ENCODE results near the gene C3.

The C3 gene

GRCh38 chr19:6693056-6693471 is 27.4 kb downstream of the C3 start:
- Histone ChIP-seq H4K20me1 (ENCODE audit: insufficient read depth) (no peaks in the 10 kb centered on the region), H3K79me2 (ENCODE audit: insufficient read depth, low read depth) (no peaks in the 10 kb centered on the region), H3K4me3 (IDR thresholded peaks at IDR 0.05; ENCODE audit: insufficient read depth, low read depth, low read length) (no peak overlapping the region), H3K9ac (no peak overlapping the region), H3K4me2 (no peak overlapping the region), H3K36me3 (ENCODE audit: insufficient read depth) (no peaks in the 10 kb centered on the region), H3K4me1 (ENCODE audit: low read depth, poor library complexity, severe bottlenecking) (no peaks in the 10 kb centered on the region), H3K27me3 (ENCODE audit: insufficient read depth, low read depth) (no peaks in the 10 kb centered on the region; the same call in 1 of the 2 replicates), H2AFZ (ENCODE audit: low read depth) (no peak overlapping the region), H3K27ac (no peak overlapping the region)
- TF ChIP-seq CTCF (conservative IDR thresholded peaks at IDR 0.05; ENCODE audit: low read depth, low read length), result no peak

- Histone ChIP-seq H3K9ac (no peak overlapping the region), H3K27ac (no peak overlapping the region), H3K4me2 (no peak overlapping the region), H4K20me1 (ENCODE audit: insufficient read depth) (no peaks in the 10 kb centered on the region), H3K36me3 (ENCODE audit: insufficient read depth) (no peaks in the 10 kb centered on the region), H3K4me3 (IDR thresholded peaks at IDR 0.05; ENCODE audit: insufficient read depth, low read depth, low read length) (no peak overlapping the region), H3K79me2 (ENCODE audit: insufficient read depth, low read depth) (no peaks in the 10 kb centered on the region), H3K4me1 (ENCODE audit: low read depth, poor library complexity, severe bottlenecking) (no peaks in the 10 kb centered on the region), H2AFZ (ENCODE audit: low read depth) (no peak overlapping the region), H3K27me3 (ENCODE audit: insufficient read depth, low read depth) (no peaks in the 10 kb centered on the region; the same call in 1 of the 2 replicates)
- TF ChIP-seq CTCF (conservative IDR thresholded peaks at IDR 0.05; ENCODE audit: low read depth, low read length), result no peak
These were observed 28.4 kb downstream of the C3 start for GRCh38 chr19:6692027-6692426.

GRCh38 chr19:6691342-6691741 is 29.1 kb downstream of the C3 start:
- Histone ChIP-seq H2AFZ (ENCODE audit: low read depth) (no peak overlapping the region), H3K36me3 (ENCODE audit: insufficient read depth) (no peaks in the 10 kb centered on the region), H3K79me2 (ENCODE audit: insufficient read depth, low read depth) (no peaks in the 10 kb centered on the region), H4K20me1 (ENCODE audit: insufficient read depth) (no peaks in the 10 kb centered on the region), H3K4me1 (ENCODE audit: low read depth, poor library complexity, severe bottlenecking) (no peaks in the 10 kb centered on the region), H3K27ac (no peak overlapping the region), H3K4me3 (IDR thresholded peaks at IDR 0.05; ENCODE audit: insufficient read depth, low read depth, low read length) (no peak overlapping the region), H3K9ac (no peak overlapping the region), H3K27me3 (ENCODE audit: insufficient read depth, low read depth) (no peaks in the 10 kb centered on the region; the same call in 1 of the 2 replicates), H3K4me2 (no peak overlapping the region)
- TF ChIP-seq CTCF (conservative IDR thresholded peaks at IDR 0.05; ENCODE audit: low read depth, low read length), result no peak

- TF ChIP-seq CTCF (conservative IDR thresholded peaks at IDR 0.05; ENCODE audit: low read depth, low read length), result no peak
- H3K27me3 ChIP-seq (ENCODE audit: insufficient read depth, low read depth), result no peaks in the 10 kb centered on the region; the same call in 1 of the 2 replicates
- no peak overlapping the region for H3K9ac ChIP-seq
- H2AFZ ChIP-seq (ENCODE audit: low read depth), result no peak overlapping the region
- H3K4me3 ChIP-seq (IDR thresholded peaks at IDR 0.05; ENCODE audit: insufficient read depth, low read depth, low read length), result no peak overlapping the region
- no peak overlapping the region for H3K4me2 ChIP-seq
- no peaks in the 10 kb centered on the region for H4K20me1 ChIP-seq (ENCODE audit: insufficient read depth)
- no peaks in the 10 kb centered on the region for H3K36me3 ChIP-seq (ENCODE audit: insufficient read depth)
- H3K4me1 ChIP-seq (ENCODE audit: low read depth, poor library complexity, severe bottlenecking), result no peaks in the 10 kb centered on the region
- no peaks in the 10 kb centered on the region for H3K79me2 ChIP-seq (ENCODE audit: insufficient read depth, low read depth)
- H3K27ac ChIP-seq, result no peak overlapping the region
These were observed 30.1 kb downstream of the C3 start for GRCh38 chr19:6690160-6690885.
